DMS114 treated with DMSO at 0.1 percent for 48 hours (cell line): ENCODE measurements around the gene PBX4.

ENCODE experiments used
- DNase-seq: peaks from one replicate; lab custom pipeline; 2025; ENCODE audit not compliant: unreplicated experiment; lab: John Stamatoyannopoulos, UW

The PBX4 gene

GRCh38 chr19:19540715-19541515 is 77.6 kb downstream of the PBX4 start:
- no peak for DNase-seq

- DNase-seq: no peak
Observed at GRCh38 chr19:19540064-19540714, 78.3 kb downstream of the PBX4 start.

- no peak for DNase-seq
Observed at GRCh38 chr19:19539698-19540063, 78.8 kb downstream of the PBX4 start.

GRCh38 chr19:19538785-19539166 is 79.7 kb downstream of the PBX4 start:
- no peak for DNase-seq

GRCh38 chr19:19538061-19538784 is 80.3 kb downstream of the PBX4 start, which contains the start of gene CILP2:
Gene CILP2, plus strand, starts transcription at chr19:19538265. Its CDS starts 85 bp downstream, at chr19:19538350.
- peak; percentile 28 for DNase-seq

- DNase-seq: no peak
Observed at GRCh38 chr19:19537075-19538048, 81.1 kb downstream of the PBX4 start.

GRCh38 chr19:19535311-19536191 is 82.9 kb downstream of the PBX4 start:
- no peak for DNase-seq

GRCh38 chr19:19534556-19535265 is 83.8 kb downstream of the PBX4 start:
- DNase-seq: no peak

GRCh38 chr19:19533841-19534240 is 84.6 kb downstream of the PBX4 start:
- DNase-seq: no peak

- no peak for DNase-seq
Observed at GRCh38 chr19:19532806-19533701, 85.4 kb downstream of the PBX4 start.

GRCh38 chr19:19531951-19532805 is 86.3 kb downstream of the PBX4 start:
- DNase-seq: peak; percentile 49

- DNase-seq: no peak
Observed at GRCh38 chr19:19530889-19531288, 87.6 kb downstream of the PBX4 start.

GRCh38 chr19:19530423-19530804 is 88.1 kb downstream of the PBX4 start:
- DNase-seq: no peak

GRCh38 chr19:19529783-19530422 is 88.6 kb downstream of the PBX4 start:
- no peak for DNase-seq

GRCh38 chr19:19528721-19529490 is 89.6 kb downstream of the PBX4 start, which contains the start of gene YJEFN3:
Gene YJEFN3, plus strand, starts transcription at chr19:19528911. Its CDS starts 22 bp downstream, at chr19:19528933.
- DNase-seq: no peak
